Activated CD8-positive, alpha-beta memory T cell treated with anti-CD3 and anti-CD28 coated beads for 36 hours (primary cell): ENCODE measurements around the gene NRN1L. TPM values are rescaled to one million over a fixed set of nuclear protein-coding genes. Genes with fewer than 3 reads are reported as not detected.

Experiments used
- CTCF ChIA-PET: fragments of 350-600 bp; sonication (Branson Sonifier 250); formaldehyde crosslinking; loops from one replicate; lab custom pipeline; 2021; ENCODE audit warnings: antibody characterized with exemption; lab: Charles Lee
- POLR2A ChIA-PET: fragments of 350-600 bp; sonication (Branson Sonifier 250); formaldehyde crosslinking; loops from one replicate; lab custom pipeline; 2021; ENCODE audit warnings: antibody characterized with exemption; lab: Charles Lee
- total RNA-seq, 2 experiments: library from RNA; stranded (reverse); gene quantifications; one replicate each; pipeline ENCODE4 v1.2.3, GENCODE V29; 2021

NRN1L gene
- total RNA-seq, 2 experiments from 2014 or later = 0.59 to 1.1 TPM

DNA sequence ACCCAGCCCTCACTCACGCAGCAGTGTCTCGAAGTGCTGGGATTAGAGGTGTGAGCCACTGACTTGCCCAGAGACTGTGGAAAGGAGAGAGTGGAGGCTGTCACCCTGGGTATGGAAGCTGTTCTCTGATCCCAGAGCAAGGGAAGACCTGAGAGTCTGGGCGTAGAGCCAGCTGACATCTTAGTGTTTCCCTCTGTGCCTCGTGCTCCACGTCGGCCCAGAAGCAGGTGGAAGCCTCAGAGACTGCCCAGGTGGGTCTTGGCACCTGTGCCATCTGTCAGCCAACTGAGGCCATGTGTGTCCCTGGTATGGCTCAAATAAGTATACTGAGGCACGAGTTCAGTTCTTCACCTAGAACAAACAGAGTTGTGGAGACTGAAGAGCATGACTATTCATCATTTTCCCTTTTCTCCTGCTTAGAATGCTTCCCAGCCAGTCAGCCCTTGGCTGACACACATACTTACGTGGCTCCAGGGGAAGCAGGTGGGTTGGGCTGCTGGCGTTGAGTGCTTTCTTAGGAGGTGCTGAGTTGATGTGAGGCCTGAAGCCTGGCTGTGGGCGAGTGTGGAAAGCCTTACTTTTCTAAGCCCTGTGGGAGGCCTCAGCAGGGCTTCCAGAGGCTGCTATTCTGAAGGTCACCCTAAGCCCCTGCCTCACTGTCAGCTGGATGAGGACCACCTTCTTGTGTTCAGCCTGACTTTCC, 38.9 kb downstream of the NRN1L start:
- ChIA-PET POLR2A (no interaction called here), CTCF (interaction anchor here (1.0 to 1.2 kb wide), 2 partner anchors 37 to 107 kb away, joined by 3 read pairs; no protein-coding TSS in a partner anchor)

DNA sequence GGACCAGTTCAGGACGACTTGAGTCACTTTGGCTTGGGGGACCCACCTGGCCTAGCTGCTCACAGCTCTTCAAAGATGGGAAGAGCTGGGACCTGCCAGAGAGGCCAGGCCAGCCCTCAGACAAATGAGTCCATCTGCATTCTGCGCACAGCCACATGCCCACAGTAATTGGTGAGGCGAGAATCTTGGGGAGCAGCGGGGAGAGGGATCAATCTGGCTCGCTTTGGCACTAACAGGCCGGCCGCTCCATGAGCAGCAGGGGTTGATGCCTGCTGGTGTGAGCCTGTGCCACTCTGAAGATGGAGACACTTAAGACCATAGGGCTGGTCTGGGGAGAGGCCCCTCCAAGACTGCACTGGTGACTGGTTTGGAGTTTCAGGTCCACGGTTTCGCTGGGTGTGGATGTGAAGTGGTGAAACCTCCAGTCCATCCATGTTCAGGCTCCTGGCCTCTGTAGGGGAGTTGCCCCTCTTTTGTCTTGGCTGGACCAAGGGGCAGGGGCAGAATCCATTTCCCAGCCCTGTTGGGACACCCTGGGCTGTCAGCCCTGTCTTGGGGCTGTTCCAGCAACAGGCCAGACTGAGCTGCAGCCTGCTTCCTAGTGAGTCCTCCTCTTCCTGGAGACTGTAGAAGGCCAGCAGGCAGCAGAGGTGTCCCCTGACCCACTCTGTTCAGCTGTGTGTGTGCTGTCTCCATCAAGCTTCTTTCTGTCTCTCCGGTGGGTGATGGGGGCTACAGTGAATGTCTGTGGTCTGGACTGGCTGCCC, 39.6 kb downstream of the NRN1L start:
- POLR2A ChIA-PET = interaction anchor here (0.8 kb wide), 1 partner anchor 9 kb away, joined by 11 read pairs; no protein-coding TSS in a partner anchor

DNA sequence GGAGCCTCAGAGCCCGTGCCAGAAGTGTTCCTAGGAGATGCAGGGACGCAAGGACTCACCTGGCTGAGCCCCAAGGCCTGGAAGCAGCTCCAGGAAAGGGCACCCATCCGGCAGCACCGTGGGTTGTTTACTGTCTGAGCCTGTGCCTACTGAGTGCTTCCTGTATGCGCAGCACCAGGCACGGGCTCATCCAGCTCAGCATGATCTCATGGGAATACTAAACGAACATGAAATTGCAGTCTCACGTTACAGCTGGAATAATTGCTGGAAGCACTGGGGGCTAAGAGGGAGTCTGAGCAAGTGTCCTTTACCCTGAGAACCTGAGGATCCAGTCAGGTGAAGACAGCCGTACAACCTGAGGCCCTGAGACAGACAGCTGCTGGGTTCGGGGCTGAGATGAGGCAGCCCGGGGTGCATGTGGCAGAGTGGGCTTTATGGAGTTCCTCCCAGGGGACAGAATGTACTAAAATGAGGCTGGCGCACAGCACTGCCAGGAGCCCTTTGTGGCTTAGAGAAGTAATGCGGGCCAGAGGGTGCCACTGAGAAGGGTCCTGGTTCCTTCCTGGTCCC, 41.6 kb downstream of the NRN1L start:
- ChIA-PET CTCF (interaction anchor here (0.6 to 1.4 kb wide), 5 partner anchors 10 to 107 kb away, joined by 3 to 7 read pairs (median 3); no protein-coding TSS in a partner anchor), POLR2A (no interaction called here)

More for the DNA sequence above, 39.6 kb downstream of the NRN1L start:
- CTCF ChIA-PET = interaction anchor here (1.0 to 1.3 kb wide), 2 partner anchors 10 to 40 kb away, joined by 4 to 8 read pairs; partner anchors contain the start of gene NRN1L

GRCh38 chr16:67927131-67927941, 42.7 kb downstream of the NRN1L start:
- ChIA-PET POLR2A (no interaction called here), CTCF (interaction anchor here (0.5 to 2.0 kb wide), 7 partner anchors 24 to 1387 kb away, joined by 3 to 21 read pairs (median 4); partner anchors contain the start of gene NRN1L)

DNA sequence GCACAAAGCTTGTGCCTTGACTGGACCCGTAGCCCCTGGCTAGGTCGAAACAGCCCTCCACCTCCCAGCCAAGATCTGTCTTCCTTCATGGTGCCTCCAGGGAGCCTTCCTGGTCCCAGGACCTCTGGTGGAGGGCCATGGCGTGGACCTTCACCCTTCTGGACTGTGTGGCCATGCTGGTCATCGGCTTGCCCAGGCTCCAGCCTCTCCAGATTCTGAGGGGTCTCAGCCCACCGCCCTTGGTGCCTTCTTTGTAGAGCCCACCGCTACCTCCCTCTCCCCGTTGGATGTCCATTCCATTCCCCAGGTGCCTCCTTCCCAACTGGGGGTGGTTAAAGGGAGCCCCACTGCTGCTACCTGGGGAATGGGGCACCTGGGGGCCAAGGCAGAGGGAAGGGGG, 43.5 kb downstream of the NRN1L start:
- ChIA-PET CTCF (interaction anchor here (0.5 to 2.0 kb wide), 14 partner anchors 14 to 1388 kb away, joined by 3 to 21 read pairs (median 4); partner anchors contain the start of gene NRN1L), POLR2A (no interaction called here)

DNA sequence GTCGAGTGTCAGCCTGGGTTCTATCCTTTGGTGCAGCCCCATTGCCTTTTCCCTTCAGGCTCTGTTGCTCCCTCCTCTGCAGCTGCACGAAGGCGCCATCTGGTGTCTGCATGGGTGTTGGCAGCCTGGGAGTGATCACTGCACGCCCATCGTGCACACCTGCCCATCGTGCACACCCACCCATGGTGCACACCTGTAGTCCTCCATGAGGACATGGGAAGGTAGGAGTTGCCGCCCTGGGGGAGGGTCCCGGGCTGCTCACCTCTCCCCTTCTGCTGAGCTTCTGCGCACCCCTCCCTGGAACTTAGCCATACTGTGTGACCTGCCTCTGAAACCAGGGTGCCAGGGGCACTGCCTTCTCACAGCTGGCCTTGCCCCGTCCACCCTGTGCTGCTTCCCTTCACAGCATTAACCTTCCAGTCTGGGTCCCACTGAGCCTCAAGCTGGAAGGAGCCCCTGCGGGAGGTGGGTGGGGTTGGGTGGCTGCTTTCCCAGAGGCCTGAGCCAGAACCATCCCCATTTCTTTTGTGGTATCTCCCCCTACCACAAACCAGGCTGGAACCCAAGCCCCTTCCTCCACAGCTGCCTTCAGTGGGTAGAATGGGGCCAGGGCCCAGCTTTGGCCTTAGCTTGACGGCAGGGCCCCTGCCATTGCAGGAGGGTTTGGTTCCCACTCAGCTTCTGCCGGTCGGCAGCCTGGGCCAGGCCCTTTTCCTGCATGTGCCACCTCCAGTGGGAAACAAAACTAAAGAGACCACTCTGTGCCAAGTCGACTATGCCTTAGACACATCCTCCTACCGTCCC, 44.1 kb downstream of the NRN1L start:
- CTCF ChIA-PET = interaction anchor here (0.6 to 2.0 kb wide), 19 partner anchors 9 to 408 kb away, joined by 3 to 21 read pairs (median 4); partner anchors contain the start of gene NRN1L
- POLR2A ChIA-PET = interaction anchor here (0.6 kb wide), 1 partner anchor 39 kb away, joined by 4 read pairs; the partner anchor contains the start of gene SLC12A4

GRCh38 chr16:67930191-67930590, 45.5 kb downstream of the NRN1L start:
- POLR2A ChIA-PET = interaction anchor here (1.1 kb wide), 1 partner anchor 55 kb away, joined by 3 read pairs; no protein-coding TSS in a partner anchor
- CTCF ChIA-PET = interaction anchor here (0.9 to 6.1 kb wide), 5 partner anchors 10 to 409 kb away, joined by 3 to 45 read pairs (median 4); partner anchors contain the start of genes NRN1L and PSKH1

DNA sequence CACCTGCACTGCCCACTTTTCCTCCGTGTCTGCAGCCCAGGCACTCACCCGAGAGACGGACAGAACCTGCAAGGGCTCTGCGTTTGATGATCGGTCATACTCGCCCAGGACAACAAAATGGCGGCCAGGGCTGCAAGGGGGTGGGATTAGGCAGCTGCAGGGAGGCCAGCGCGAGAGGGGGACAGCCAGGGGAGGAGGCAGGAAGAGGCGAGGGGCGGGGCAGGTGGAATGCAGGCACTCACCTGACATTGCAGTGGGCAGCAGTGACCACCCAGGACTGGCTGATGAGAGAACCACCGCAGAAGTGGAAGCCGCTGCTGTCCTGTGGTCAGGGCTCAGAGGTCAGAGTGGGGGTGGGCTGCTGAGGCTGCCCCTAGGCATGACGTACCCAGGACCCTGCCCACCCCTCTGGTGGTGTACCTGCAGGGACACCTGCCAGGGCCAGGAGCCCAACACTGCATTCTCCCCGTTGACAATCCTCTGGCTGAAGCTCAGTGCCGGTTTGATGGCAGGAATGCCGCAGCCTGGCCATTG, 46.1 kb downstream of the NRN1L start:
- POLR2A ChIA-PET = no interaction called here

DNA sequence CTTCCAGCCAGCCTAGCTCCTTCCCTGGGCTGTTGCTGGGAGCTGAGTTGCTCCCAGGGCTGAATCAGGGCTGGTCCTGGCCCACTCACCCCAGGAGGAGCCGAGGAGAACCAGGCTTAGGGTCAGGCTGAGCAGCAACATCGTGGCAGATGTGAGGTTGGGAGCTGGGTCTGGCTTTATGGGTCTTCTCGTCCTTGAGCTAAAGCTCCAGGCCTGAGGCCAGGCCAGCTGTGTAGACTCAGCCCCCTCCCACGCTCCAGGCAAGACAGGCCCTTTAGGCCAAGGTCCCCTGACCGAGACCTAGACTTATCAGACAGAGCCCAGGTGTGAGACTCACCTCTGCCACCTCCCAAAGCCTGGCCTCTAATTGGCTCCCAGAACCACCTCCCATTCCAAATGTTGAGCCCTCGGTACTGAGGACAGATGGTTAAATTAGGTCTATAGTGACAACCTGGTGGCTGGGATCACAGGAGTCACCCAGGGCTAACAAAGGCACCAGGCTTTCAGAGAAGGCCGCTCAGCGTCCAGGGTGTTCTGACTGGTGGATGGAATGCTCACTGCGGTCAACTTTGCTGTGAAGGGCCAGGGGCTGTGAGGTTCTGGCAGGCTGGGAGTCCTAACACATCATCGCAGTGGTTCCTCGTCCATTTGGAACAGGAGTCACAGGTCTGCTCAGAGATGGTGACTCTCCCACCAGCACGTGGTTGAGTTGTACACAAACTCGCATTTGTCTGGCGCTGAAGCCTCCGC, 47.2 kb downstream of the NRN1L start, which contains the start of gene CTRL:
Gene CTRL, minus strand, starts transcription at position 151 of the 750 bp plus-strand sequence. Its CDS starts 10 bp downstream, at position 141.
- POLR2A ChIA-PET = interaction anchor here (0.6 kb wide), 1 partner anchor 434 kb away, joined by 3 read pairs; no protein-coding TSS in a partner anchor
- CTCF ChIA-PET = interaction anchor here (0.6 to 6.1 kb wide), 6 partner anchors 10 to 254 kb away, joined by 3 to 45 read pairs (median 4); partner anchors contain the start of genes NRN1L and PSKH1

More for the DNA sequence above, 46.1 kb downstream of the NRN1L start:
- CTCF ChIA-PET = interaction anchor here (0.9 to 6.1 kb wide), 6 partner anchors 8 to 151 kb away, joined by 3 to 45 read pairs (median 4); partner anchors contain the start of genes NRN1L and PSKH1

GRCh38 chr16:67932462-67932840, 47.8 kb downstream of the NRN1L start:
- POLR2A ChIA-PET = interaction anchor here (0.6 to 0.9 kb wide), 2 partner anchors 370 to 434 kb away, joined by 3 to 5 read pairs; partner anchors contain the start of gene CTCF
- CTCF ChIA-PET = interaction anchor here (0.6 to 6.1 kb wide), 4 partner anchors 10 to 252 kb away, joined by 3 to 45 read pairs (median 5); partner anchors contain the start of gene NRN1L

- CTCF ChIA-PET = interaction anchor here (1.0 to 6.1 kb wide), 4 partner anchors 9 to 117 kb away, joined by 4 to 45 read pairs (median 8); partner anchors contain the start of gene NRN1L
- POLR2A ChIA-PET = interaction anchor here (0.6 kb wide), 1 partner anchor 9 kb away, joined by 11 read pairs; no protein-coding TSS in a partner anchor
Observed at GRCh38 chr16:67933805-67934204, 49.1 kb downstream of the NRN1L start.

- CTCF ChIA-PET = interaction anchor here (1.0 to 6.1 kb wide), 6 partner anchors 10 to 118 kb away, joined by 3 to 45 read pairs (median 6); partner anchors contain the start of gene NRN1L
Observed at GRCh38 chr16:67934306-67935100, 49.8 kb downstream of the NRN1L start.

GRCh38 chr16:67935101-67935401, 50.4 kb downstream of the NRN1L start:
- POLR2A ChIA-PET = interaction anchor here (0.6 to 2.4 kb wide), 6 partner anchors 49 to 397 kb away, joined by 3 to 8 read pairs (median 5); partner anchors contain the start of genes ACD, NFATC3 and NUTF2

More at GRCh38 chr16:67934306-67935100, 49.8 kb downstream of the NRN1L start:
- POLR2A ChIA-PET = interaction anchor here (1.1 to 2.2 kb wide), 2 partner anchors 101 to 274 kb away, joined by 3 to 8 read pairs; partner anchors contain the start of gene ACD

DNA sequence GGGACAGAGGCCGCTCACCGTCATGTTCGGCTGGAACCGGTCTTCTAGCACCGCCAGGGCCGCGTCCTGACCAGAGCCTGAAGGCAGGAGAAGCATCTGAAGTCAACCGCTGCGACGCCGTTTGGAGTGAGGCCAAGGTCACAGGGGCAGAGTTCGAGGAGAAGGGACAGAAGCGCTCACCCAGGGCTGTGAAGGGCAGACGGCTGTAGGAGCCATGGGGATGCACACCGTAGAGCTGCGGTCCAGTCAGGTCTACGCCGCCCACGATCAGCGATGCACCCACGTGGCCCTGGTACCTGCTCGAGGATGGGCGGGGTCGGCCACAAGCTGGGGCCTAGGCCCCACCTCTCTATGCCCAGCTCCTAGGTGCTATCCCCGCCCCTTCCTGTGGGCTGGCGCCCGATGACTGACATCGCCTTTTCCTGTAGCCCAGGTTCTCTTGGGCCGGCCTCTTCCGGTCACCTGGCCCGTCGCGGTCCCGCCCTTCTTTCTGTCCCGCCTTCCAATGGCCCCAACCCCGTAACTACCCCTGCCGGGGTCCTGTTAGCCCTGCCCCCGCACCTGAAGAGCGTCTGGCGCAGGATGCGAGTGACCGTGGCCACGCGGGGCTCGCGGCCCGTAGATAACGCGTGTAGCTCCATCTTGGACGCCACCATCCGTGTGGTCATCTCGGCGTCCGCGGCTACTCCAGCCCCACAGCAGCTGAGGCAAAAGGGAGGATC, 50.9 kb downstream of the NRN1L start:
- POLR2A ChIA-PET = interaction anchor here (0.6 to 2.4 kb wide), 9 partner anchors 50 to 454 kb away, joined by 3 to 8 read pairs (median 5); partner anchors contain the start of genes ACD, ATP6V0D1, NFATC3 and NUTF2
- CTCF ChIA-PET = interaction anchor here (0.6 to 6.1 kb wide), 7 partner anchors 10 to 1056 kb away, joined by 3 to 45 read pairs (median 6); partner anchors contain the start of genes NRN1L and PDP2

More at GRCh38 chr16:67935101-67935401, 50.4 kb downstream of the NRN1L start:
- CTCF ChIA-PET = interaction anchor here (0.6 to 6.1 kb wide), 7 partner anchors 10 to 1055 kb away, joined by 3 to 45 read pairs (median 6); partner anchors contain the start of genes NRN1L and PDP2
